Smooth muscle cell (in vitro differentiated cells): Measurements from ENCODE around the gene POU4F2. TPM values are rescaled to one million over a fixed set of nuclear protein-coding genes. Genes with fewer than 3 reads are reported as not detected.

Experiments
- DNase-seq: peaks from one replicate; lab custom pipeline; 2025; ENCODE audit not compliant: unreplicated experiment; lab: John Stamatoyannopoulos, UW
- H2AFZ ChIP-seq: fragments of 200-600 bp; sonication (generic); 2 replicates; pipeline ENCODE4 v1.6.0; 2016; ENCODE audit warnings: antibody characterized with exemption, low read depth, mild to moderate bottlenecking
- H3F3A ChIP-seq: fragments of 200-600 bp; sonication (generic); 2 replicates; pipeline ENCODE4 v1.6.0; 2017; ENCODE audit warnings: antibody characterized with exemption, low read depth
- H3K27ac ChIP-seq: fragments of 200-600 bp; sonication (generic); 2 replicates; pipeline ENCODE4 v1.5.1; 2016; ENCODE audit warnings: low read depth, mild to moderate bottlenecking
- H3K27me3 ChIP-seq: fragments of 200-600 bp; sonication (generic); 2 replicates; pipeline ENCODE4 v1.6.1; 2016; ENCODE audit warnings: low read depth, mild to moderate bottlenecking
- H3K36me3 ChIP-seq: fragments of 200-600 bp; sonication (generic); 2 replicates; pipeline ENCODE4 v1.5.1; 2016; ENCODE audit warnings: low read depth
- H3K4me1 ChIP-seq: fragments of 200-600 bp; sonication (generic); 2 replicates; pipeline ENCODE4 v1.5.1; 2016; ENCODE audit warnings: low read depth
- H3K4me2 ChIP-seq: fragments of 200-600 bp; sonication (generic); 2 replicates; pipeline ENCODE4 v1.6.0; 2016; ENCODE audit warnings: mild to moderate bottlenecking
- H3K4me3 ChIP-seq: fragments of 200-600 bp; sonication (generic); 2 replicates; pipeline ENCODE4 v1.5.1; 2016; ENCODE audit warnings: mild to moderate bottlenecking
- H3K79me2 ChIP-seq: fragments of 200-600 bp; sonication (generic); 2 replicates; pipeline ENCODE4 v1.6.0; 2016; ENCODE audit warnings: low read depth, mild to moderate bottlenecking
- H3K9ac ChIP-seq: fragments of 200-600 bp; sonication (generic); 2 replicates; pipeline ENCODE4 v1.6.0; 2016; ENCODE audit warnings: low read depth
- H3K9me3 ChIP-seq: fragments of 200-600 bp; sonication (generic); replicated peaks from 2 replicates; pipeline ENCODE4 v1.5.1; 2016; ENCODE audit warnings: low read depth
- H4K20me1 ChIP-seq: fragments of 200-600 bp; sonication (generic); 2 replicates; pipeline ENCODE4 v1.6.0; 2016; ENCODE audit warnings: low read depth
- WGBS: methylation state at CpG from one replicate; pipeline ENCODE4 v1.1.7; 2016; ENCODE audit warnings: low lambda C conversion rate; 5-methylcytosine and 5-hydroxymethylcytosine counted together
- polyA plus RNA-seq: library from polyadenylated mRNA; unstranded; fragments of >200 nt; fragmentation: Nextera tagmentation; extraction: Ambion mirVana; gene quantifications from 2 replicates; pipeline ENCODE4 v1.2.1, GENCODE V29; 2016
- total RNA-seq: library from RNA; depleted of rRNA; stranded (reverse); fragments of >200 nt; gene quantifications from 2 replicates; pipeline ENCODE4 v1.2.3, GENCODE V29; 2014
- TF ChIP-seq, protein P1 (sequence below): fragments of 200-600 bp; sonication (generic); IDR thresholded peaks from 2 replicates; pipeline ENCODE4 v1.5.1; 2017; ENCODE audit warnings: borderline replicate concordance, mild to moderate bottlenecking, antibody characterized with exemption; ENCODE audit not compliant: insufficient read depth, poor library complexity, severe bottlenecking

The POU4F2 gene
- total and polyA plus RNA-seq, 2 experiments from 2014 or later: not detected

DNA sequence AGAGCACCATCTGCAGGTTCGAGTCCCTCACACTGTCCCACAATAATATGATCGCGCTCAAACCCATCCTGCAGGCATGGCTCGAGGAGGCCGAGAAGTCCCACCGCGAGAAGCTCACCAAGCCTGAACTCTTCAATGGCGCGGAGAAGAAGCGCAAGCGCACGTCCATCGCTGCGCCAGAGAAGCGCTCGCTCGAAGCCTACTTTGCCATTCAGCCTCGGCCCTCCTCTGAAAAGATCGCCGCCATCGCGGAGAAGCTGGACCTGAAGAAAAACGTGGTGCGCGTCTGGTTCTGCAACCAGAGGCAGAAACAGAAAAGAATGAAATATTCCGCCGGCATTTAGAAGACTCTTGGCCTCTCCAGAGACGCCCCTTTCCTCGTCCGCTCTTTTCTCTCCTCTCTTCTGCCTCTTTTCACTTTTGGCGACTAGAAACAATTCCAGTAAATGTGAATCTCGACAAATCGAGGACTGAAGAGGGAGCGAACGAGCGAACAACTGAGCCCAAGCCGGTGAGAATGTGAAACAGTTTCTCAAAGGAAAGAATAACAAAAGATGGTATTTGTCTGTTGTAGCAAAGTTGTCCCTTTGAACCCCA lies 1.9 kb downstream of the POU4F2 start:
- H3K27me3 ChIP-seq: peaks cover 99% of the 10 kb centered on the region
- no peaks in the 10 kb centered on the region for H3K36me3 ChIP-seq
- H2AFZ ChIP-seq: no peak overlapping the region
- no peak overlapping the region for H3K4me2 ChIP-seq
- H3K9ac ChIP-seq: no peak overlapping the region
- H3K4me3 ChIP-seq: no peak overlapping the region
- H3K9me3 ChIP-seq: no peaks in the 10 kb centered on the region
- no peaks in the 10 kb centered on the region for H4K20me1 ChIP-seq
- no peak overlapping the region for H3K27ac ChIP-seq
- TF ChIP-seq, protein P1, sequence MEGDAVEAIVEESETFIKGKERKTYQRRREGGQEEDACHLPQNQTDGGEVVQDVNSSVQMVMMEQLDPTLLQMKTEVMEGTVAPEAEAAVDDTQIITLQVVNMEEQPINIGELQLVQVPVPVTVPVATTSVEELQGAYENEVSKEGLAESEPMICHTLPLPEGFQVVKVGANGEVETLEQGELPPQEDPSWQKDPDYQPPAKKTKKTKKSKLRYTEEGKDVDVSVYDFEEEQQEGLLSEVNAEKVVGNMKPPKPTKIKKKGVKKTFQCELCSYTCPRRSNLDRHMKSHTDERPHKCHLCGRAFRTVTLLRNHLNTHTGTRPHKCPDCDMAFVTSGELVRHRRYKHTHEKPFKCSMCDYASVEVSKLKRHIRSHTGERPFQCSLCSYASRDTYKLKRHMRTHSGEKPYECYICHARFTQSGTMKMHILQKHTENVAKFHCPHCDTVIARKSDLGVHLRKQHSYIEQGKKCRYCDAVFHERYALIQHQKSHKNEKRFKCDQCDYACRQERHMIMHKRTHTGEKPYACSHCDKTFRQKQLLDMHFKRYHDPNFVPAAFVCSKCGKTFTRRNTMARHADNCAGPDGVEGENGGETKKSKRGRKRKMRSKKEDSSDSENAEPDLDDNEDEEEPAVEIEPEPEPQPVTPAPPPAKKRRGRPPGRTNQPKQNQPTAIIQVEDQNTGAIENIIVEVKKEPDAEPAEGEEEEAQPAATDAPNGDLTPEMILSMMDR: no peak
- H3K79me2 ChIP-seq: no peaks in the 10 kb centered on the region
- H3F3A ChIP-seq: no peaks in the 10 kb centered on the region
- DNase-seq: no peak
- peaks cover 3% of the 10 kb centered on the region for H3K4me1 ChIP-seq
- WGBS: 4% methylated on average over 37 of the region's 37 CpGs

DNA sequence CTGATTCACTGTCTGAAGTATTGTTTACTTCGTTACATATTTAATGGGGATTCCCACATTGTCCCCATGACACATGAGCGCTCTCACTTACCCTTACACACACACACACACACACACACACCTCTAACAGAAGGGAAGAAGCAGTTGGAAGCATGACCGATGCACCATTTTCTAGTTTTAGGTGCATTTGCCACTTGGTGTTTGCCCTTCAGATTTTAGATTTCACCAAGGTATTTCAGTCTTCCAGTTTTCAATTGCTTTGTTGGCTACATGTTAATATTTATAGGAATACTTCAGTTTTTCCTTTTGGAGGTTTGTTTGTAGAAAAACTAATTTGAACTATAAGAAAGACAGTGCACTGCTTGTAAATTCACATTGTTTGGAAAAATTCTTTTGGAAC lies 3.1 kb downstream of the POU4F2 start:
- Histone ChIP-seq H3K9ac (no peak overlapping the region), H3K4me3 (no peak overlapping the region), H3K9me3 (no peaks in the 10 kb centered on the region), H3K27ac (no peak overlapping the region), H4K20me1 (no peaks in the 10 kb centered on the region), H2AFZ (no peak overlapping the region), H3K36me3 (no peaks in the 10 kb centered on the region), H3K4me1 (peaks cover 3% of the 10 kb centered on the region), H3K4me2 (no peak overlapping the region), H3K27me3 (peaks cover 100% of the 10 kb centered on the region), H3K79me2 (no peaks in the 10 kb centered on the region), H3F3A (no peaks in the 10 kb centered on the region)
- no peak for DNase-seq
- TF ChIP-seq, protein P1: no peak
- WGBS: 26% methylated on average over 3 of the region's 3 CpGs

DNA sequence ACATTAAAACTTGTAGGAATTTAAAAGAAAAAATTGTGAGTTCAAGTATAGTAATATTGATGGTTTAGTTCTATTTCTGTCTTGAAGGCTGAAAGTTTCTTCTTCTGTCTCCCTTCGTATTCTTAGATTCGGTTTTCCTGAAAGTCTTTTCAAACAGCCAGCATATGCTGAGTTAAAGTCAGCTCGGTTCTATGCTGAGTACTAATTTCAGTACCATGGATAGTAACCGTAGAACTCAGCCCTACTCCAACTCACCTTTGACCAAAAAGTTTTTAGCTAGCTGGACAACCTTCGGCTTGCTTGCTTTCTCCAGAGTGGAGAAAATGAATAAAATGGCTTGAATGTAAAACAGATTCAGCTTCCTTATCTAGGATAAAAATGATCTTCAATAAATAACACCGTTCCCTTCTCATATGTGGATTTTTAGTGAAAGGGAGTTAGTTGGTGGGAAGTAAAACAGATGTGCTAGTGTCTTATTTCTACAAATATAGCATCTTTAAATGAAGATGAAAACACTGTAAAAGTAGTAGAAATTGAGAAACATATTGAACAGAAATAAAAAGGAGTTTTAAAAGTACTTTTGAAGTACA lies 5.2 kb downstream of the POU4F2 start:
- Histone ChIP-seq H3K4me1 (peaks cover 8% of the 10 kb centered on the region), H4K20me1 (no peaks in the 10 kb centered on the region), H3K9ac (no peak overlapping the region), H3K79me2 (no peaks in the 10 kb centered on the region), H3K27ac (no peak overlapping the region), H3F3A (no peaks in the 10 kb centered on the region), H3K27me3 (peaks cover 100% of the 10 kb centered on the region), H2AFZ (no peak overlapping the region), H3K9me3 (no peaks in the 10 kb centered on the region), H3K36me3 (no peaks in the 10 kb centered on the region), H3K4me2 (no peak overlapping the region), H3K4me3 (no peak overlapping the region)
- TF ChIP-seq, protein P1: no peak
- DNase-seq: no peak
- WGBS: 11% methylated on average over 6 of the region's 6 CpGs

DNA sequence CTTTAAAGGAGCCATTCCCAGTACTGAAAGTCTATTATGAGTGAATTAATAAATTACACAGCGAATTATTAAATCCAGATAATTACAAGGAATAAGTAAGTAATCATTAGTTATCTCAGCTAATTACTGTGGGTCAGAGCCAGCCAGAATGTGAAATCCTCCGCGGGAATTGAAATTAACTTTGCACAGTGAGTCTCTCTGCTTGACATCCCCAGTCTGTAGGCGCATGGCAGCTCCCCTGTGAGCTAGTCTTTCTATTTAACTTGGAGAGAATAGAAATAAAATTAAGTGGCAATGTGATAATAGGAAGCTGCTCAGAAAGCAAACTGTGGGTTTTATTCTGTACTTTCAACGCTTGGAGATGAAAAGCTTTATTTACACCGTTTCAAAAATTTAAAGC lies 7.2 kb downstream of the POU4F2 start:
- no peak overlapping the region for H3K4me3 ChIP-seq
- peaks cover 100% of the 10 kb centered on the region for H3K27me3 ChIP-seq
- H3K9ac ChIP-seq: no peak overlapping the region
- H3K4me2 ChIP-seq: no peak overlapping the region
- peaks cover 5% of the 10 kb centered on the region for H3K4me1 ChIP-seq
- H3K27ac ChIP-seq: no peak overlapping the region
- H4K20me1 ChIP-seq: no peaks in the 10 kb centered on the region
- TF ChIP-seq, protein P1: no peak
- H3K79me2 ChIP-seq: no peaks in the 10 kb centered on the region
- no peak overlapping the region for H2AFZ ChIP-seq
- H3F3A ChIP-seq: no peaks in the 10 kb centered on the region
- H3K9me3 ChIP-seq: no peaks in the 10 kb centered on the region
- no peak for DNase-seq
- no peaks in the 10 kb centered on the region for H3K36me3 ChIP-seq
- 15% methylated on average over 6 of the region's 6 CpGs for WGBS
